Stimulated activated CD4-positive, alpha-beta T cell treated with anti-CD3 and anti-CD28 coated beads, TNF-alpha, amount 100 ng/mL, for 4 hours (primary cell): ENCODE results near the gene CLHC1.
"Not testable (repeated sequence)": the region's sequence is repeated elsewhere in the genome, so short reads cannot be mapped to it uniquely, and the experiment has no call there.

Source experiments
- DNase-seq, 3 experiments: peaks; one replicate each; pipeline ENCODE4 v3.0.0-alpha.2; 2020; ENCODE audit warnings: low read depth in 3 of 3

Gene CLHC1

DNA sequence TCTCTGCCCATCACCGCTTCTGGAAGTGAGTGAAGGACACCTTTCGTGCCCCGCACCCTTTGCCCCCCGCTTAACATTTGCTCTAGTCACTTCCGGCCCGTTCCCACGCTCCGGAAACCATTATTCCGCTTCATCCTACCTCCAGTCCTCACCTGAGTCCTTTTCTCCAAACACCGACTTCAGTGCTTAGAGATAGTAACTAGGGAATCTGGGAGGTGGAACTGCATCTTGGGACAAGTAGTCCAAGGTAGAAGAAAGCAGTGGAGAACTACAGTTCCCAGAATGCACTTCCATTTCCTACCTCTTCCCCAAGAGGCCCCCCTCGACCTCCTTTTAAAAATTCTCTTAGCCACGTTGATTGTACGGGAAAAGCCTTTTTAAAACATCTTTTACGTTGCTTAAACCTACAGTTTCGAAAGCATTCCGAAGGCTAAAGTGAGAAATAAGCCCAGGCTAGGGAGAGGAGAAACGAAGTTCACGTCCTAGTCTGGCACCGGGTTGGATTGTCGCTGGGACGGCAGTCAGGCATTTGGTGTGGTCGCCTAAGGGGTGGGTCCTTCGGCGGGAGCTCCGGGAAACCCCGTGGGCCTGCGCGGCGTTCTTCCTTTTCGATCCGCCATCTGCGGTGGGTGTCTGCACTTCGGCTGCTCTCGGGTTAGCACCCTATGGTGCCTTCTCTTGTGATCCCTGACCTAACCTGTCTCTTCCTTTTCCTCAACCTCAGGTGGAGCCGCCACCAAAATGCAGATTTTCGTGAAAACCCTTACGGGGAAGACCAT lies at the start of gene CLHC1, which contains the start of gene RPS27A:
Gene CLHC1, minus strand, starts transcription at position 210 of the 779 bp plus-strand sequence. CDS start 9,882 bp downstream, outside the sequence.
Gene RPS27A, plus strand, starts transcription at position 605 of the 779 bp plus-strand sequence. Its CDS starts 137 bp downstream, at position 742.
- peak; percentile 89 to 95 (median 89) for DNase-seq

- not testable (repeated sequence) for DNase-seq
These were observed 48.9 kb upstream of the CLHC1 start for GRCh38 chr2:55280851-55281546.

DNA sequence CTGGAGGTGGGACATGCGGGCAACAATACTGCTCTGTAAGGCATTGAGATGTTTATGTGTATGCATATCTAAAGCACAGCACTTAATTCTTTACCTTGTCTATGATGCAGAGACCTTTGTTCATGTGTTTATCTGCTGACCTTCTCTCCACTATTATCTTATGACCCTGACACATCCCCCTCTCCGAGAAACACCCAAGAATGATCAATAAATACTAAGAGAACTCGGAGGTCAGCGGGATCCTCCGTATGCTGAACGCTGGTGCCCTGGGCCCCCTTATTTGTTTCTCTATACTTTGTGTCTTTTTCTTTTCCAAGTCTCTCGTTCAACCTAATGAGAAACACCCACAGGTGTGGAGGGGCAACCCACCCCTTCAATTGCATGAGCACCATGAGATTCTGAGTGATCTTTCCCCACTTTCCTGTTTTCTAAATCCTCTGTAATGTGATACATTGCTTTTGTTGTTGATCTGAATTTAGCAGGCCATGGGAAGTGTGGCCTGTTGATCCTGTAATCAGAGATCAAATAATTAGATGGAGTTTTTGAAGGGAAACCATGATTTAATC lies 47.8 kb upstream of the CLHC1 start:
- not testable (repeated sequence) for DNase-seq

- not testable (repeated sequence) for DNase-seq
These were observed 47.2 kb upstream of the CLHC1 start for GRCh38 chr2:55279214-55279835.

- DNase-seq, result no peak
These were observed 45.2 kb upstream of the CLHC1 start for GRCh38 chr2:55277310-55277709.

- DNase-seq, result not testable (repeated sequence)
These were observed 42.3 kb upstream of the CLHC1 start for GRCh38 chr2:55274346-55274745.

GRCh38 chr2:55269645-55269990 lies 37.5 kb upstream of the CLHC1 start:
- no peak for DNase-seq

GRCh38 chr2:55268907-55269644 lies 37.0 kb upstream of the CLHC1 start, which contains the start of gene MTIF2:
TSS of gene MTIF2 (minus strand) at chr2:55269231. CDS start at chr2:55263858, 5,373 bp downstream.
- peak; percentile 67 to 74 (median 72) for DNase-seq

GRCh38 chr2:55268288-55268906 lies 36.3 kb upstream of the CLHC1 start:
- DNase-seq, result no peak

DNA sequence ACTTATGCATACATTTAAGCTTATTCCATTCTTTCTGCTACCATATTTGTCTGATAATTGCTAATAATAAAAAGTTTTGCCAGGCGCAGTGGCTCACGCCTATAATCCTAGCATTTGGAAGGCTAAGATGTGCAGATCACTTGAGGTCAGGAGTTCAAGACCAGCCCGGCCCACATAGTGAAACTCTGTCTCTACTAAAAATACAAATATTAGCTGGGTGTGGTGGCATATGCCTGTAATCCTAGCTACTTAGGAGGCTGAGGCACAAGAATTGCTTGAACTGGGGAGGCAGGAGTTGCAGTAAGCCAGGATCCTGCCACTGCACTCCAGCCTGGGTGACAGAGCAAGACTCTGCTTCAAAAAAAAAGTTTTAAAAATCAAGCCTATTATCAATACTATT lies 27.5 kb upstream of the CLHC1 start:
- not testable (repeated sequence) for DNase-seq

GRCh38 chr2:55252832-55253231 lies 20.7 kb upstream of the CLHC1 start:
- no peak for DNase-seq

GRCh38 chr2:55247025-55247424 lies 14.9 kb upstream of the CLHC1 start:
- DNase-seq, result no peak

GRCh38 chr2:55245411-55245810 lies 13.3 kb upstream of the CLHC1 start:
- DNase-seq, result no peak

- no peak for DNase-seq
These were observed 10.5 kb upstream of the CLHC1 start for GRCh38 chr2:55242617-55243016.

DNA sequence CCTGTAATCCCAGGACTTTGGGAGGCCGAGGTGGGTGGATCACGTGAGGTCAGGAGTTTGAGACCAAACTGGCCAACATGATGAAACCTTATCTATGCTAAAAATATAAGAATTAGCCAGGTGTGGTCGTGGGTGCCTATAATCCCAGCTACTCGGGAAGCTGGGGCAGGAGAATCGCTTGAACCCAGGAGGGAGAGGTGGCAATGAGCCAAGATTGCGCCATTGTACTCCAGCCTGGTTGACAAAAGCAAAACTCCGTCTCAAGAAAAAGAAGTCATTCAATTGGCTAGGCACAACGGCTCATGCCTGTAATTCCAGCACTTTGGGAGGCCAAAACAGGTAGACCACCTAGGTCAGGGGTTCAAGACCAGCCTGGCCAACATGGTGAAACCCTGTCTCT lies 9.5 kb upstream of the CLHC1 start:
- DNase-seq, result not testable (repeated sequence)

- DNase-seq, result no peak
These were observed 7.6 kb upstream of the CLHC1 start for GRCh38 chr2:55239656-55240222.

GRCh38 chr2:55236992-55237543 lies 5.0 kb upstream of the CLHC1 start:
- no peak for DNase-seq

- DNase-seq, result no peak
These were observed 3.8 kb upstream of the CLHC1 start for GRCh38 chr2:55235724-55236538.

GRCh38 chr2:55233658-55233940 lies 1.5 kb upstream of the CLHC1 start:
- DNase-seq, result no peak
